ENCODE results near the gene ADAM11. TPM values are rescaled to one million over a fixed set of nuclear protein-coding genes. Genes with fewer than 3 reads are reported as not detected.
"Not testable (repeated sequence)": the region's sequence is repeated elsewhere in the genome, so short reads cannot be mapped to it uniquely, and the experiment has no call there.

ADAM11 gene
- polyA plus RNA-seq, 1 donor (not counting 4 experiments of a cell fraction or from before 2014, with no cell fraction given) = 0.03 TPM

- no peak overlapping the region for H3K27ac ChIP-seq (ENCODE audit: control insufficient read depth, insufficient read depth, low read length)
- H4K20me1 ChIP-seq (ENCODE audit: control insufficient read depth, extremely low read depth, insufficient read depth, low read length) = no peaks in the 10 kb centered on the region
- H3K4me1 ChIP-seq (ENCODE audit: control insufficient read depth, extremely low read depth, insufficient read depth, low read length) = no peaks in the 10 kb centered on the region
- no peaks in the 10 kb centered on the region for H3K9me3 ChIP-seq (ENCODE audit: control insufficient read depth, low read depth, low read length)
- no peak overlapping the region for H2AFZ ChIP-seq (ENCODE audit: control insufficient read depth, low read length)
- no peak overlapping the region for H3K4me2 ChIP-seq (ENCODE audit: control insufficient read depth, extremely low read depth, insufficient read depth, low read depth, low read length)
- peaks cover 3 to 18% of the 10 kb centered on the region in 2 experiments for H3K36me3 ChIP-seq (ENCODE audit: control insufficient read depth in 2 of 2, extremely low read depth in 1 of 2, insufficient read depth in 2 of 2, low read length in 2 of 2)
- FAIRE-seq (no peak), DNase-seq (ENCODE audit: low read depth, low spot score) (no peak)
- TF ChIP-seq EZH2 (IDR thresholded peaks at IDR 0.05; ENCODE audit: low read length) (no peak), CTCF (optimal IDR thresholded peaks at IDR 0.05 in 1 of 3, IDR thresholded peaks at IDR 0.05 in 1 of 3, conservative IDR thresholded peaks at IDR 0.05 in 1 of 3; ENCODE audit: extremely low read depth in 1 of 3, insufficient read depth in 2 of 3, low read length in 3 of 3) (no peak)
- H3K4me3 ChIP-seq (ENCODE audit: control insufficient read depth in 2 of 3, extremely low read depth in 1 of 3, insufficient read depth in 2 of 3, low read depth in 1 of 3, low read length in 3 of 3) = no peak overlapping the region
- H3K9me1 ChIP-seq (ENCODE audit: control insufficient read depth, extremely low read depth, insufficient read depth, low read length) = no peaks in the 10 kb centered on the region
- no peak overlapping the region for H3K9ac ChIP-seq (ENCODE audit: control insufficient read depth, extremely low read depth, insufficient read depth, low read length)
- no peaks in the 10 kb centered on the region for H3K27me3 ChIP-seq (ENCODE audit: control insufficient read depth, extremely low read depth, insufficient read depth, low read length)
- H3K79me2 ChIP-seq (ENCODE audit: control insufficient read depth, insufficient read depth, low read length) = no peaks in the 10 kb centered on the region
- dilution Hi-C loops (cut with MboI; ENCODE audit: extremely low pct_ligation_motif_present, low sequenced_read_pairs) = no loop called here
These were observed 13.5 kb upstream of the ADAM11 start for GRCh38 chr17:44745301-44745700.

GRCh38 chr17:44745738-44746137 lies 13.1 kb upstream of the ADAM11 start:
- dilution Hi-C loops (cut with MboI; ENCODE audit: extremely low pct_ligation_motif_present, low sequenced_read_pairs); FAIRE-seq: not testable (repeated sequence)

GRCh38 chr17:44747566-44747965 lies 11.2 kb upstream of the ADAM11 start:
- dilution Hi-C loops (cut with MboI; ENCODE audit: extremely low pct_ligation_motif_present, low sequenced_read_pairs) = no loop called here
- no peak for FAIRE-seq

More at GRCh38 chr17:44745738-44746137, 13.1 kb upstream of the ADAM11 start:
- not testable (repeated sequence) for H3K9ac ChIP-seq (ENCODE audit: control insufficient read depth, extremely low read depth, insufficient read depth, low read length); H4K20me1 ChIP-seq (ENCODE audit: control insufficient read depth, extremely low read depth, insufficient read depth, low read length); H3K79me2 ChIP-seq (ENCODE audit: control insufficient read depth, insufficient read depth, low read length); H3K4me3 ChIP-seq (ENCODE audit: control insufficient read depth in 2 of 3, extremely low read depth in 1 of 3, insufficient read depth in 2 of 3, low read depth in 1 of 3, low read length in 3 of 3); H2AFZ ChIP-seq (ENCODE audit: control insufficient read depth, low read length); H3K27ac ChIP-seq (ENCODE audit: control insufficient read depth, insufficient read depth, low read length); DNase-seq (ENCODE audit: low read depth, low spot score); H3K9me3 ChIP-seq (ENCODE audit: control insufficient read depth, low read depth, low read length); H3K4me1 ChIP-seq (ENCODE audit: control insufficient read depth, extremely low read depth, insufficient read depth, low read length); H3K4me2 ChIP-seq (ENCODE audit: control insufficient read depth, extremely low read depth, insufficient read depth, low read depth, low read length); H3K27me3 ChIP-seq (ENCODE audit: control insufficient read depth, extremely low read depth, insufficient read depth, low read length); H3K9me1 ChIP-seq (ENCODE audit: control insufficient read depth, extremely low read depth, insufficient read depth, low read length)
- H3K36me3 ChIP-seq (ENCODE audit: control insufficient read depth in 2 of 2, extremely low read depth in 1 of 2, insufficient read depth in 2 of 2, low read length in 2 of 2) = peaks cover 3 to 18% of the 10 kb centered on the region in 2 experiments

More at GRCh38 chr17:44747566-44747965, 11.2 kb upstream of the ADAM11 start:
- no peak for DNase-seq (ENCODE audit: low read depth, low spot score)
- TF ChIP-seq CTCF (optimal IDR thresholded peaks at IDR 0.05 in 1 of 3, IDR thresholded peaks at IDR 0.05 in 1 of 3, conservative IDR thresholded peaks at IDR 0.05 in 1 of 3; ENCODE audit: extremely low read depth in 1 of 3, insufficient read depth in 2 of 3, low read length in 3 of 3) (no peak), EZH2 (IDR thresholded peaks at IDR 0.05; ENCODE audit: low read length) (no peak)
- Histone ChIP-seq H3K4me2 (ENCODE audit: control insufficient read depth, extremely low read depth, insufficient read depth, low read depth, low read length) (no peak overlapping the region), H3K4me1 (ENCODE audit: control insufficient read depth, extremely low read depth, insufficient read depth, low read length) (no peaks in the 10 kb centered on the region), H3K4me3 (ENCODE audit: control insufficient read depth in 2 of 3, extremely low read depth in 1 of 3, insufficient read depth in 2 of 3, low read depth in 1 of 3, low read length in 3 of 3) (no peak overlapping the region), H2AFZ (ENCODE audit: control insufficient read depth, low read length) (no peak overlapping the region), H3K27ac (ENCODE audit: control insufficient read depth, insufficient read depth, low read length) (no peak overlapping the region), H4K20me1 (ENCODE audit: control insufficient read depth, extremely low read depth, insufficient read depth, low read length) (no peaks in the 10 kb centered on the region), H3K9me3 (ENCODE audit: control insufficient read depth, low read depth, low read length) (no peaks in the 10 kb centered on the region), H3K79me2 (ENCODE audit: control insufficient read depth, insufficient read depth, low read length) (no peaks in the 10 kb centered on the region), H3K36me3 (ENCODE audit: control insufficient read depth in 2 of 2, extremely low read depth in 1 of 2, insufficient read depth in 2 of 2, low read length in 2 of 2) (peaks cover 3 to 12% of the 10 kb centered on the region in 2 experiments), H3K27me3 (ENCODE audit: control insufficient read depth, extremely low read depth, insufficient read depth, low read length) (no peaks in the 10 kb centered on the region), H3K9me1 (ENCODE audit: control insufficient read depth, extremely low read depth, insufficient read depth, low read length) (no peaks in the 10 kb centered on the region), H3K9ac (ENCODE audit: control insufficient read depth, extremely low read depth, insufficient read depth, low read length) (no peak overlapping the region)
